ENCODE data around the gene MRPS5. TPM values are rescaled to one million over a fixed set of nuclear protein-coding genes. Genes with fewer than 3 reads are reported as not detected.

MRPS5 gene
- total RNA-seq, 1 donor from 2014 or later = 47.5 TPM

DNA sequence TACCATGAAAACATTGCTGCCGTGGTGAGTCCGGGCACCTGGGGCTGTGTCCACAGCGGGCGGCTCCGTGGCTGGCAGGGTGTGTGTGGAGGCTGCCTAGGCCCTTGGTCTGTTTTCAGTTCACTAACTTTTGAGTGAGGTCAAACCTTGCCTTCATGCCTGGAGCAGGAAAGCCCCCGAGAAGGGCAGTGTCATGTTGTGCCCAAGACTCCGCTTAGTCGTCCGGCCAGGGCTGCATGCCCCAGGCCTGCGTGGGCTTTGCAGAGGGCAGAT lies 72.0 kb downstream of the MRPS5 start:
- Mint-ChIP-seq H3K27ac (ENCODE audit: unreplicated experiment) (no peak overlapping the region), H3K27me3 (ENCODE audit: unreplicated experiment) (peaks cover 9% of the 10 kb centered on the region), H3K4me3 (ENCODE audit: unreplicated experiment) (no peak overlapping the region), H3K9me3 (ENCODE audit: unreplicated experiment) (no peaks in the 10 kb centered on the region), H3K4me1 (ENCODE audit: unreplicated experiment) (peaks cover 15% of the 10 kb centered on the region), H3K36me3 (ENCODE audit: low read depth, unreplicated experiment) (no peaks in the 10 kb centered on the region)
- TF ChIP-seq, protein P1, sequence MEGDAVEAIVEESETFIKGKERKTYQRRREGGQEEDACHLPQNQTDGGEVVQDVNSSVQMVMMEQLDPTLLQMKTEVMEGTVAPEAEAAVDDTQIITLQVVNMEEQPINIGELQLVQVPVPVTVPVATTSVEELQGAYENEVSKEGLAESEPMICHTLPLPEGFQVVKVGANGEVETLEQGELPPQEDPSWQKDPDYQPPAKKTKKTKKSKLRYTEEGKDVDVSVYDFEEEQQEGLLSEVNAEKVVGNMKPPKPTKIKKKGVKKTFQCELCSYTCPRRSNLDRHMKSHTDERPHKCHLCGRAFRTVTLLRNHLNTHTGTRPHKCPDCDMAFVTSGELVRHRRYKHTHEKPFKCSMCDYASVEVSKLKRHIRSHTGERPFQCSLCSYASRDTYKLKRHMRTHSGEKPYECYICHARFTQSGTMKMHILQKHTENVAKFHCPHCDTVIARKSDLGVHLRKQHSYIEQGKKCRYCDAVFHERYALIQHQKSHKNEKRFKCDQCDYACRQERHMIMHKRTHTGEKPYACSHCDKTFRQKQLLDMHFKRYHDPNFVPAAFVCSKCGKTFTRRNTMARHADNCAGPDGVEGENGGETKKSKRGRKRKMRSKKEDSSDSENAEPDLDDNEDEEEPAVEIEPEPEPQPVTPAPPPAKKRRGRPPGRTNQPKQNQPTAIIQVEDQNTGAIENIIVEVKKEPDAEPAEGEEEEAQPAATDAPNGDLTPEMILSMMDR (IDR thresholded peaks at IDR 0.05; ENCODE audit: unreplicated experiment) = no peak
- DNase-seq (ENCODE audit: low spot score) = no peak

DNA sequence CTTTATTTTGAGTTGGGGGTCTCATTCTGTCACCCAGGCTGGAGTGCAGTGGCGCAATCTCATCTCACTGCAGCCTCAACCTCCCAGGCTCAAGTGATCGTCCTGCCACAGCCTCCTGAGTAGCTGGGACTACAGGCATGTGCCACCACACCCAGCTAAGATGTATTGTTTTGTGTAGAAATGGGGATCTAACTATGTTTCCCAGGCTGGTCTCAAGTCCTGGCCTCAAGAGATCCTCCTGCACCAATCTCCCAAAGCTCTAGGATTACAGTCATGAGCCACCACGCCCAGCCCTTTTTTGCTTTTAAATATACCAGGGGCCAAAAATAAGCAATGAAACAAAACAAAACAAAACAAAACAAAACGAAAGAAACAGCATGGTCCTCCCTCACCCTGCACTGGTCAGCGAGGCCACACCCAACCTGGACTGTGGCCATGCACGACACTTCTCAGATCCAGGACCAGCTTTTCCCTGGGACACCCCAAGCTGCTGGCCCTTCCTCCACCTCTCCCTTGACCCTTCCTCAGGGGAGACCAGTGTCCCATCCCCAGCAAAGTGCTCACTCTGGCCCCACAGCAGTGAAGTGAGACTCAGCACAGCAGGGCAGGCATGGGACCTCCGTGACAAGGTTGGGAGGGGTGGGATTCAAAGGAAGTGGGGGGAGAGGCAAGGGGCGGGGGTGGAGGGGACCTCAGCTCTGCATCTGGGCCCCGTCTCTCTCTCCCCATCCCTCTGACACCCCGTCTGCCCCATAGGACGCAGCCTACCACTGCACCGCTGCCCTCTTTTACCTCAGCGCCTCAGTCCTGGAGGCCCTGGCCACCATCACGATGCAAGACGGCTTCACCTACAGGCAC lies 72.6 kb downstream of the MRPS5 start:
- Mint-ChIP-seq H3K4me1 (ENCODE audit: unreplicated experiment) (peaks cover 17% of the 10 kb centered on the region), H3K9me3 (ENCODE audit: unreplicated experiment) (no peaks in the 10 kb centered on the region), H3K27ac (ENCODE audit: unreplicated experiment) (no peak overlapping the region), H3K27me3 (ENCODE audit: unreplicated experiment) (peaks cover 9% of the 10 kb centered on the region), H3K4me3 (ENCODE audit: unreplicated experiment) (no peak overlapping the region), H3K36me3 (ENCODE audit: low read depth, unreplicated experiment) (no peaks in the 10 kb centered on the region)
- TF ChIP-seq, protein P1 (IDR thresholded peaks at IDR 0.05; ENCODE audit: unreplicated experiment) = no peak
- DNase-seq (ENCODE audit: low spot score) = no peak

DNA sequence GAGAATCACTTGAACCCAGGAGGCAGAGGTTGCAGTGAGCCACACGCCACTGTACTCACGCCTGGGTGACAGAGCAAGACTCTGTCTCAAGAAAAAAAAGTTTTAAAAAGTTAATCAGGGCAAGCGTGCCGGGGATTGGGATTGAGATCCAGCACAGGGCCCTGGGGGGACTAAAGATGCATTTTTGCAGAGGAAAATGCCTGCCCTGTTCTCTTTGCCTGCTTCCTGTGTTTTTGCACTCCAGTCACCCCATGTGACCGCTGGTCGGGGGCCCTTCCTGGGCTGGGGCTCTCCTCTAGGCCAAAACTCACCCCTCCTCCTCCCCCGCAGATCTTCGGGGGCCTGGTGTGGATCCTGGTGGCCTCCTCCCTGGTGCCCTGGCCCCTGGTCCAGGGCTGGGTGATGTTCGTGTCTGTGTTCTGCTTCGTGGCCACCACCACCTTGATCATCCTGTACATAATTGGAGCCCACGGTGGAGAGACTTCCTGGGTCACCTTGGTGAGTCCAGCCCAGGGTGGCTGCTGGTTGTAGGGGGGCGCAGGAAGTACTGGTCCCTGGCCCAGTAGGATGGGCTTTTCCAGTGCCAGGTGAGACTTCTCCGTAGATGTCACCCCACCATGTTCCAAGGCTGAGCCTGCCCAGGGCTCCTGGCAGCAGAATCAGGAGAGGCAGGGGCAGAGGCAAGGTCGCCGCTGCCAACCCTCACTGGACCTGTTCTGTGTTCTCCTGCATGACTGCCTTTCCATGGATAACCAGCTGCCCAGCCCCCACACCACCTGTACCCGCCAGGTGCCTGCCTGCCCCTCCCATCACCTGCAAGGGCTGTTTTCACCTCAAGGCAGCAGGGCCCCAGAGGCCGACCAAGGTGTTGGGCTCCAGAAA lies 73.7 kb downstream of the MRPS5 start:
- DNase-seq (ENCODE audit: low spot score) = no peak
- Mint-ChIP-seq H3K27ac (ENCODE audit: unreplicated experiment) (no peak overlapping the region), H3K4me1 (ENCODE audit: unreplicated experiment) (peaks cover 12% of the 10 kb centered on the region), H3K9me3 (ENCODE audit: unreplicated experiment) (no peaks in the 10 kb centered on the region), H3K36me3 (ENCODE audit: low read depth, unreplicated experiment) (no peaks in the 10 kb centered on the region), H3K4me3 (ENCODE audit: unreplicated experiment) (no peak overlapping the region), H3K27me3 (ENCODE audit: unreplicated experiment) (peaks cover 9% of the 10 kb centered on the region)
- TF ChIP-seq, protein P1 (IDR thresholded peaks at IDR 0.05; ENCODE audit: unreplicated experiment) = no peak

DNA sequence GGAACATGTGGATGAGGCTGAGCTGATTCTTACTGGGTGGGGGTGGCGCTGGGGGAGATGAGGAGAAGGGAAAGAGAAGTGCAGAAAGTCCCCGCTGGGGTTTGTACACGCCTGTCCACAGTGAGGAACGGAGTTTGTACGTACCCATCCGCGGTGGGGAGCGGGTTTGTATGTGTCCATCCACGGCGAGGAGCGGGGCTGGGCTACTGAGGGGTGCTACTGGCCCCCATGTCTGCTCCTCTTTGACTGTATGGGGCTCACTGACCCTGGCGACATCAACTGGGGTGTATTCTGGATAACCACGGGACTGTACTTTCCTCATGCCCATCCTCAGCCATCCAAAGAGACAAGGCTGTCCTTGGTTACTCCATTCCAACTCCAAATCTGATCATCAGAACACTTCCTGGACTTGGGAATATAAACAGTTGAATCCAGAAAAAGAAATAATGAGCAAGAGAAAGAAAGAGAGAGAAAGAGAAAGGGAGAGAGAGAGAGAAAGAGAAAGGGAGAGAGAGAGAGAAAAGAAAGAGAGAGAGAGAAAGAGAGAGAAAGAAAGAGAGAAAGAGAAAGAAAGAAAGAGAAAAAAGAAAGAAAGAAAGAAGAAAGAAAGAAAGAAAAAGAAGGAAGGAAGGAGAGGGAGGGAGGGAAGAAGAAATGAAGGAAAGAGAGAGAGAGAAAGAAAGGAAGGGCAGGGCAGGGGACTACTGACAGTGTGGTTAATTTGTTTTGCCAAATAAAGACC lies 75.1 kb downstream of the MRPS5 start:
- H3K27me3 Mint-ChIP-seq (ENCODE audit: unreplicated experiment) = peaks cover 9% of the 10 kb centered on the region
- no peak for DNase-seq (ENCODE audit: low spot score)
- no peak overlapping the region for H3K27ac Mint-ChIP-seq (ENCODE audit: unreplicated experiment)
- no peaks in the 10 kb centered on the region for H3K9me3 Mint-ChIP-seq (ENCODE audit: unreplicated experiment)
- no peak overlapping the region for H3K4me3 Mint-ChIP-seq (ENCODE audit: unreplicated experiment)
- TF ChIP-seq, protein P1 (IDR thresholded peaks at IDR 0.05; ENCODE audit: unreplicated experiment) = no peak
- no peaks in the 10 kb centered on the region for H3K36me3 Mint-ChIP-seq (ENCODE audit: low read depth, unreplicated experiment)
- peaks cover 12% of the 10 kb centered on the region for H3K4me1 Mint-ChIP-seq (ENCODE audit: unreplicated experiment)
